ENCODE results near the gene LRP6. TPM values are rescaled to one million over a fixed set of nuclear protein-coding genes. Genes with fewer than 3 reads are reported as not detected.
"Not testable (repeated sequence)": the region's sequence is repeated elsewhere in the genome, so short reads cannot be mapped to it uniquely, and the experiment has no call there.

LRP6 gene
- total RNA-seq, 1 experiment from 2014 or later = 62.4 TPM

- H3K9me3 Mint-ChIP-seq = peaks cover 0 to 3% of the 10 kb centered on the region in 2 experiments; a peak in 2 of 5 replicates
- H3K9me3 ChIP-seq (ENCODE audit: control insufficient read depth, low read depth, low read length) = no peaks in the 10 kb centered on the region
- H3K27ac ChIP-seq (ENCODE audit: insufficient read length, low read depth, low read length) = no peak overlapping the region
- H3K27me3 Mint-ChIP-seq (ENCODE audit: low read depth) = no peaks in the 10 kb centered on the region
- no peak overlapping the region for H2BK15ac ChIP-seq (ENCODE audit: low read depth, low read length)
- H3K23me2 ChIP-seq (ENCODE audit: insufficient read length, low read depth, low read length, poor library complexity, severe bottlenecking) = no peaks in the 10 kb centered on the region
- no peak for TF ChIP-seq CTCF (conservative IDR thresholded peaks at IDR 0.05)
- H3K18ac ChIP-seq (ENCODE audit: insufficient read length, low read depth, low read length) = no peak overlapping the region
- H3K4me3 Mint-ChIP-seq = no peak overlapping the region
- no peak overlapping the region for H3K14ac ChIP-seq (ENCODE audit: insufficient read depth, low read length)
- no peak overlapping the region for H2BK20ac ChIP-seq (ENCODE audit: low read depth, low read length, poor library complexity, severe bottlenecking)
- no peak for DNase-seq
- no peak overlapping the region for H3K9ac ChIP-seq (ENCODE audit: extremely low read depth, insufficient read length, low read length)
- no peak overlapping the region for H2AK5ac ChIP-seq (ENCODE audit: insufficient read length, low read length)
- no peak overlapping the region for H2AFZ ChIP-seq (ENCODE audit: low read length)
- H4K8ac ChIP-seq (replicated peaks; ENCODE audit: insufficient read length, low read depth, low read length) = no peak overlapping the region
- no peak overlapping the region for H4K5ac ChIP-seq (ENCODE audit: insufficient read length, low read depth, low read length)
- no peaks in the 10 kb centered on the region for H3K79me2 ChIP-seq (ENCODE audit: insufficient read depth, low read length)
- no peaks in the 10 kb centered on the region for H4K20me1 ChIP-seq (ENCODE audit: control insufficient read depth, insufficient read depth, insufficient read length)
- no peak overlapping the region for H3K23ac ChIP-seq (ENCODE audit: insufficient read length, low read depth, low read length)
- H4K91ac ChIP-seq (ENCODE audit: insufficient read length, low read depth, low read length) = no peak overlapping the region
- H3K27ac Mint-ChIP-seq = 0 out of 7 replicates have a peak overlapping the region, but pooled peaks of 1 of the 3 experiments have one; percentile 35
- H3K4me1 Mint-ChIP-seq = peaks cover 12 to 15% of the 10 kb centered on the region in 2 experiments
- peaks cover 4% of the 10 kb centered on the region; the same call in 1 of the 2 replicates for H3K4me1 ChIP-seq (ENCODE audit: insufficient read depth, low read length)
- H3K79me1 ChIP-seq (ENCODE audit: insufficient read depth, low read depth, low read length, poor library complexity, severe bottlenecking) = no peaks in the 10 kb centered on the region
- peaks cover 0 to 2% (median 0%) of the 10 kb centered on the region in 3 experiments; a peak in 2 of 7 replicates for H3K36me3 Mint-ChIP-seq (ENCODE audit: insufficient read depth in 1 of 3, low read depth in 3 of 3)
- H2BK5ac ChIP-seq (ENCODE audit: insufficient read length, low read length) = no peak overlapping the region
- no peak overlapping the region for H2BK120ac ChIP-seq (ENCODE audit: low read depth, low read length, poor library complexity, severe bottlenecking)
- no peak overlapping the region for H2BK12ac ChIP-seq (ENCODE audit: insufficient read length, low read depth, low read length)
- no peak overlapping the region for H3K4me2 ChIP-seq (ENCODE audit: insufficient read depth, insufficient read length, low read length)
- H3K4ac ChIP-seq (ENCODE audit: low read depth, low read length) = no peak overlapping the region
- no peak overlapping the region for H3K56ac ChIP-seq (ENCODE audit: insufficient read length, low read depth, low read length)
- H3K27me3 ChIP-seq (ENCODE audit: insufficient read depth, low read length) = no peaks in the 10 kb centered on the region
- H3T11ph ChIP-seq (ENCODE audit: low read length) = no peak overlapping the region
Observed at GRCh38 chr12:12315838-12316237, 49.0 kb upstream of the LRP6 start.

GRCh38 chr12:12310695-12311094 is 43.9 kb upstream of the LRP6 start:
- H4K20me1 ChIP-seq (ENCODE audit: control insufficient read depth, insufficient read depth, insufficient read length); H3K4ac ChIP-seq (ENCODE audit: low read depth, low read length); DNase-seq; H2AFZ ChIP-seq (ENCODE audit: low read length); H3K36me3 Mint-ChIP-seq (ENCODE audit: insufficient read depth in 1 of 3, low read depth in 3 of 3); H3K23me2 ChIP-seq (ENCODE audit: insufficient read length, low read depth, low read length, poor library complexity, severe bottlenecking); H4K91ac ChIP-seq (ENCODE audit: insufficient read length, low read depth, low read length); H4K5ac ChIP-seq (ENCODE audit: insufficient read length, low read depth, low read length); H3K27me3 Mint-ChIP-seq (ENCODE audit: low read depth); H2BK15ac ChIP-seq (ENCODE audit: low read depth, low read length); H3K79me2 ChIP-seq (ENCODE audit: insufficient read depth, low read length); H3K79me1 ChIP-seq (ENCODE audit: insufficient read depth, low read depth, low read length, poor library complexity, severe bottlenecking); H2BK12ac ChIP-seq (ENCODE audit: insufficient read length, low read depth, low read length); H2AK5ac ChIP-seq (ENCODE audit: insufficient read length, low read length); H3K14ac ChIP-seq (ENCODE audit: insufficient read depth, low read length); H3K4me3 Mint-ChIP-seq; H3K9me3 Mint-ChIP-seq; H3K18ac ChIP-seq (ENCODE audit: insufficient read length, low read depth, low read length); H3T11ph ChIP-seq (ENCODE audit: low read length); H2BK5ac ChIP-seq (ENCODE audit: insufficient read length, low read length); H3K9ac ChIP-seq (ENCODE audit: extremely low read depth, insufficient read length, low read length); H2BK20ac ChIP-seq (ENCODE audit: low read depth, low read length, poor library complexity, severe bottlenecking); H4K8ac ChIP-seq (replicated peaks; ENCODE audit: insufficient read length, low read depth, low read length); H3K56ac ChIP-seq (ENCODE audit: insufficient read length, low read depth, low read length); H3K27me3 ChIP-seq (ENCODE audit: insufficient read depth, low read length); H3K4me1 Mint-ChIP-seq; H3K4me2 ChIP-seq (ENCODE audit: insufficient read depth, insufficient read length, low read length); H3K27ac ChIP-seq (ENCODE audit: insufficient read length, low read depth, low read length); H2BK120ac ChIP-seq (ENCODE audit: low read depth, low read length, poor library complexity, severe bottlenecking); H3K9me3 ChIP-seq (ENCODE audit: control insufficient read depth, low read depth, low read length); H3K4me1 ChIP-seq (ENCODE audit: insufficient read depth, low read length); H3K23ac ChIP-seq (ENCODE audit: insufficient read length, low read depth, low read length); H3K27ac Mint-ChIP-seq: not testable (repeated sequence)
- WGBS (ENCODE audit: extremely low coverage, insufficient read length, low lambda C conversion rate) = no CpG with 5 or more reads among the region's 10 CpGs
